Stimulated activated CD8-positive, alpha-beta memory T cell treated with anti-CD3 and anti-CD28 coated beads, Interleukin-4, amount 100 ng/mL, for 1 hour (primary cell): ENCODE measurements around the gene FAM240B.

Experiments
- DNase-seq, 2 donors: peaks; one replicate each; pipeline ENCODE4 v3.0.0-alpha.2; 2020; ENCODE audit warnings: low read depth in 2 of 2, low spot score in 1 of 2

Gene FAM240B

GRCh38 chr9:38700695-38701094, 19.2 kb downstream of the FAM240B start:
- no peak for DNase-seq

- no peak for DNase-seq
Observed at GRCh38 chr9:38699337-38699736, 20.6 kb downstream of the FAM240B start.

DNA sequence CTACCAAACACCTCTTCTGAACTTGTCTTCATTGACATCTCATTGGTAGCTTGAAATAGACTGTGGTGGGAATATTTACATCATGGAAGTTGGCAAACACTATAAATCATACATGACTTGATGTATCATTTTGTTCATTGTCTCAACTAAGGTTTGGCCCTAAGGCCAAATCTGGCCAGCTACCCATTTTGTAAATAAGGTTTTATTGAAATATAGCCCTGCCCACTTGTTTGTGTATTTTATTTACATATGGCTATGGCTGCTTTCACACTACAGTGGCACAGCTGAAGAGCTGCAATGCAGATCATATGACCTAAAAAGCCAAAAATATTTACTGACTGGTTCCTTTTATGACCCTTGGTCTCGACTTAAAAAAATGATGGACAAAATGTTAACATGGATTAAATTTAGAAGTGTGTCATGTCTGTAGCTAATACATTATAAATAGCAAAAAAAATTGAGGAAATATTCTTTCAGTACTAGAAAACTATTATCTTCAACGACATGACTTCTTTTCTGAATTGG, 22.1 kb downstream of the FAM240B start:
- no peak for DNase-seq

- DNase-seq: no peak
Observed at GRCh38 chr9:38696999-38697398, 22.9 kb downstream of the FAM240B start.

DNA sequence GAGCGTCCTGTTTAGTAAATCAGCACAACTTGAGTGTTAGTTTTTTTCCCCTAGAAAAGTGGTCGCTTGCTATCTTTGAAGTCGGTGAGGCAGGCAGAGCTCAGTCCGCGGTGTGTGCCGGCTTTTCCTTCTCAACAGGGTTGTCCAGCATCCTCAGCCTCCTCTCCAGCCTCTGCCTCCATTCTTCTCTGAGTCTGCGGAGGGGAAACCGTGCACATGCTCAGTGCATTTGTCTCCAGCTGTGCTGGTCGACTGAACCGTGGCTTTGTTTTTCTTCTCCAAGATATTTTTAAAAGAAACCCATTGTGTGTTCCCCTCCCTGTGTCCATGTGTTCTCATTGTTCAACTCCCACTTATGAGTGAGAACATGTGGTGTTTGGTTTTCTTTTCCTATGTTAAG, 25.3 kb downstream of the FAM240B start:
- DNase-seq: no peak

GRCh38 chr9:38692707-38693106, 27.2 kb downstream of the FAM240B start:
- DNase-seq: no peak

DNA sequence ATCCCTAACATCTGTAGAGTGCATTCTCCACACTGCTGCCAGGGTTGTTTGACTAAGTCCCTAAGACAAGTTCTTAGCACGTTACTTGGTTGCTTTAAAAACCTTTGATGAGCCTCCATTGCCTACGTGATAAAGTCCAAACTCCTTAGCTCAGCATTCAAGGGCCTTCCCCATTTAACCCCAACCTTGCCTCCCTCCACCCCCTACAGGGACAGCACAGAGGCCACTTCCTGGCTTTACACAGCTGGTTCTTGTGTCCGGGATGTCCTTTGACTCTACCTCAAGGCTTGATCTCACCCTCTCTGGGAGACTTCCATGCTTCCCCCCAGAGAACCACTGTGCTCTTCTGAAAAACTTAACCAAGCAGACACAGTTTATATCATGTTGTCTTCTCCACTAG, 29.4 kb downstream of the FAM240B start:
- DNase-seq: no peak

DNA sequence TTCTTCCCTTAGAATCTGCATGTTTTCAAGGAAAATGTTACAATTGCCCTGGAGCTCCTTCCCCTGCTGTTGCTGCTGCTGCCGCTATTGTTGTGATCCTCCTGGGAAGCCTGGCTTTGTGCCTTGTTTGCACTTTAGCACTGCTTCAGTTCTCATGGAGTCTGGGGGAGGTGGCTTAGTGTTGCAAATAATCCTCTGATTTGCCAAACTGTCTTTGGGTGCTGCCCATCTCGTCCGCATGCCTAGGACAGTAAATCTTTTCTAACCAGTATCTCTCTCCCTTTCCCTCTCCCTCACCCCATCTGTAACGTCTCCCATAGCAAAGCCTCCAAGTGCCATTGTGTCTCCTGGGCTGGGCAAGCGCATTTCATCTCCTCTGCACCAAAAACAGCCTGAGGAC, 30.3 kb downstream of the FAM240B start:
- DNase-seq: no peak

- no peak for DNase-seq
Observed at GRCh38 chr9:38687992-38688391, 31.9 kb downstream of the FAM240B start.

- no peak for DNase-seq
Observed at GRCh38 chr9:38687389-38687842, 32.5 kb downstream of the FAM240B start.

DNA sequence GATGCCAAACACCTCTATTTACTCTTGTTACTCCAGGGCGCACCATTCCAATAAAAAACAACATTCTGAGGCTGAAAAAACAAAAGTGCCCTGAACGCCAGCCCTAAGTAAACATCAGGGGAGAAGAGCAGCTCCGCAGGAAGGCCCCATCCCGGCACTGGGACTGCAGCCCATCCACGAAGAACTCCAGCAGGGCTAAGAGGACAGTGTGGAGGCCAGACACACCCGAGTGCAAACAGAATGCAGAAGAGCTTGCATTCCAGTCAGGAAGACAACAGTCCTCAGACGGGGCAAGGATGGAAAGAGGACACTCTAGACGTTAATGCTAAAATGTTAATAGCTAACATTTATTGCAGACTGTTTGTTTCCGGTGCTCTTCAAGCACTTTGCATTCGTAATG, 33.0 kb downstream of the FAM240B start:
- no peak for DNase-seq

DNA sequence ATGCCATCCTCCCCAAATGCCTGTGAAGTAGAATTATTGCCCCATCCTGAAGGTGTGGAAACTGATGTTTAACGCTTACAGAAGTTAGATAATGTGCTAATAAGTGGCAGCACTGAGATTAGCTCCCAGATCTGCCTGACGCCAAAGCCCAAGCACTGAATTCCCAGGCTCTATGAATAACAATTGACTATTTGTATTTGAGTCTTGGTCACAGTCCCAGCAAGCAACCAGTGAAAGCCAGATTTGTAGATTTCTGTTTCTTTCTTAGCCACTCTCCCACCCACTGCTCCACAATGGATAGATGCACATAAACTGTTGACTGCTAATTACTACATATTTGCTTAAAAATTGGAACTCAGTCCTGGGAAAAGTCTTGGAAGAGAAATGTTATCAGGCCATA, 34.4 kb downstream of the FAM240B start:
- no peak for DNase-seq

DNA sequence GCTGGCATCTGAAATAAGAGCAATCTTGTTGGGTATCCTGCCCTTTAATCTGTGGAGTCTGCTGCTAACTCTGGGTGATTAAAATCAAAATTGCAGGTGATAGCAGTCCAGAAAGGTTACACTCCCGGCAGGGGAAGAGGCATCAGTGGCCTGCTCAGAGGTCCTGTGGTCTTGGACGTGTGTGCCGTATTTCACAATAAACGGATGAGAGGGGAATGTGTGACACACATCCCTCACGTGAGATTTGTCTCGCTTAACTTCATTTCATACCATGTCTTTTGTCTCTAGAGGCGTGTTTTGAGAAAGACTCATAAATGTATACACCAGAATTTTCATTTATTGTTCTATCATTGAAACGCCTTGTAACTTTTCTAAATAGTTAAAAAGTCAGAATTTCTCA, 36.6 kb downstream of the FAM240B start:
- no peak for DNase-seq

DNA sequence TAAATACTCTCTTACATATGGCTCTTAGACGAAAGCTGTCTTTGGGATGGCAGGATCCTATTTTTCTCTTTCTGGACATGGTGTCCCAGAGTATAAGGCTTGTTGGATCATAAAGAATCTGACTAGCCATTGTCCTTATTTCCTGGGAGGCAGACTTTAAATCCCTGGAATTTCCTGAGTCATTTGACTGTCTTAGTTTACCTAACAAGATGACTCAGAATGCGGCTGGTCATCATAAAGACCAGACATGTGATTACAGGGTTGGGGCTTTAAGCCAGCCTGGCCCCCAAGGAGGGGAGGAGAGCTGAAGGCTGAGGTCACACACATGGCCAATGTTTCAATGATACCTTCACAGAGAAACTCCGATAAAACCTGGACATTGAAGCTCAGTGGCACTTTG, 37.2 kb downstream of the FAM240B start:
- no peak for DNase-seq

GRCh38 chr9:38681747-38682227, 38.1 kb downstream of the FAM240B start:
- DNase-seq: no peak

- no peak for DNase-seq
Observed at GRCh38 chr9:38680837-38681445, 39.0 kb downstream of the FAM240B start.

- no peak for DNase-seq
Observed at GRCh38 chr9:38677660-38678303, 42.2 kb downstream of the FAM240B start.

DNA sequence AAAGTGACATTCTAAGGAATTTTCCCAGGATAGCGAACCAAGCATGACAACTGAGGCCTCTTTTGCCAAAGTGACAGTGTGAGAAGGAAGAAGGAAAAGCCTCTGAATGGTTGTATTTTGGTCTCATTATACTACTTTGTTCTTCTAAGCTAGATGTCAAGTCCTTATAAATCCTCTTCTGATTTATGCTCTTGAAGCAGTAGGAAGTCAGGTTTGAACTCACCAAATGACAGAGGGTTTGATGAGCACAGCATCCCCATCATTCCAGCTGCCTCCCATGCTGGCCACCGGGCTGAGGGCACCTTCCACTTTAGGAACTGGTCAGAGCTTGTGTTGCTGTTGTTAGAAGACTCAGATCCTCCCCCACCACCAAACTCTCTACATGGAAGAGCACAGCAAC, 44.1 kb downstream of the FAM240B start:
- DNase-seq: no peak

GRCh38 chr9:38675211-38675610, 44.7 kb downstream of the FAM240B start:
- no peak for DNase-seq

DNA sequence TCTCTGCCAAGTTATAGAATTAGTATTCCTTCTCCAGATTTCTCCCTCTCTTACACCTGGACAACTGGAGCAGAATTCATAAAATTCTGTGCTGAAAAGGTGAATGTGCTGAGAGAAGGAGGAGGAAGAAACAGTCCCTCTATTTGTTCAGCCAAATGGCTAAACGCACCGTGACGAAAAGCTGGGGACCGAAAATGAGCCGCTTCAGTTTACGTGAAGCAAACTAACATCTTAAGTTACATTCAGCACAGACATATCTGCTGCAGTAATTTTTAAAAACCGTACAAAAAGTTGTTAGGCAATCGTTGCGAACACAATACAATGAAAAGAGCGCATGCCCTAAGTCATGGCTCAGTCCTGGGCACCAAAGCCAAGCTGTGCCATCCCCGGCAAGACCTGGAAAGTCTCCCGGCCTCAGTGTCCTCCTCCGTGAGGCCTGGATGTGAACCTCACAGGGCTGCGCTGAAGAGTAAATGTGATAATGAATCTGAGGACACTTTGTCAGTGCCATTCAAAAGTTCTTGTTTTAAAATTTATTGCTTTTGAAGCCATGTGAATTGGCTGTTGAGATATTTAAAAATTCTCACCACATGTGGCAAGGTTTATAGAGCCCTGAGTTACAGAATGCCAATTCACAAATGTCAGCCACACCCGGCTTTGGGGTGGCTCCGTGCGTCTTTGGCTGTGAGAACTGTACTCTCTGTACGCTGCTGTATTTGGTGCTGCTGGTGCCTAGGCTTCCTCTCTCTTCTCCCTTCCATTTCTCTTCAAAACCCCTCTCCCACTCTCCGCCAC, 46.3 kb downstream of the FAM240B start:
- DNase-seq: no peak

DNA sequence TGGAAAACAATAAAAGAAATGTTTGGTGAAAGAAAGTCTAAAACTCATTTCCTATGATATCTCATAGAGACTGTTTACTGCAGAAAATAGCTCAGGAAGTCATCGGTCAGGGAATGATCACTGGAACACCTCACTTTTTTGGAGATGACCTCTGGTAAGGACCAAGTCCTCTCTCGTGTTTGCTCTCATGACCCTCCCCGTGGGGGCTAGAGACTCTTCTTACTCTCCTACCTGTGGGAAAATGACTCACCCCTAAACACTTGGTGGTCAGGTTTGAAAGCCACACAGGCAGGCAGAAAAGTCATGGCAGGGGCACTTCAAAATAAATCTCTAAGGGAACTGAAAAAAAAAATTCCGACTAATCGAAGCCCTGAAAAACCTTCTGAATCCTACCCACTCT, 48.2 kb downstream of the FAM240B start:
- no peak for DNase-seq

GRCh38 chr9:38671372-38671731, 48.6 kb downstream of the FAM240B start:
- DNase-seq: no peak
